SK-N-SH treated with all-trans-retinoic acid at 6 μM for 48 hours (cell line): ENCODE measurements around the gene IFT22.

ENCODE experiments used
- ARNTL ChIP-seq: fragments of 450-650 bp; formaldehyde crosslinking; IDR thresholded peaks from 2 replicates; pipeline ENCODE4 v1.5.0; 2020; ENCODE audit warnings: low read depth, mild to moderate bottlenecking, moderate library complexity, borderline replicate concordance
- OSR1 ChIP-seq: fragments of 250-450 bp; sonication (Bioruptor Pico); IDR thresholded peaks from 2 replicates; pipeline ENCODE4 v1.8.0; 2022; ENCODE audit warnings: moderate library complexity, mild to moderate bottlenecking, inconsistent platforms
- PPARA ChIP-seq: fragments of 250-450 bp; sonication (Bioruptor Pico); IDR thresholded peaks from 2 replicates; pipeline ENCODE4 v1.5.0; 2020; ENCODE audit warnings: mild to moderate bottlenecking, borderline replicate concordance
- ZC3H10 ChIP-seq: fragments of 250-450 bp; sonication (Bioruptor Pico); IDR thresholded peaks from 2 replicates; pipeline ENCODE4 v1.5.1; 2021; ENCODE audit warnings: mild to moderate bottlenecking, moderate library complexity
- TF ChIP-seq, protein P1 (sequence below): fragments of 250-450 bp; sonication (Bioruptor Pico); IDR thresholded peaks from 2 replicates; pipeline ENCODE4 v1.8.0; 2021; ENCODE audit warnings: low read depth, mild to moderate bottlenecking, moderate library complexity, borderline replicate concordance

DNA sequence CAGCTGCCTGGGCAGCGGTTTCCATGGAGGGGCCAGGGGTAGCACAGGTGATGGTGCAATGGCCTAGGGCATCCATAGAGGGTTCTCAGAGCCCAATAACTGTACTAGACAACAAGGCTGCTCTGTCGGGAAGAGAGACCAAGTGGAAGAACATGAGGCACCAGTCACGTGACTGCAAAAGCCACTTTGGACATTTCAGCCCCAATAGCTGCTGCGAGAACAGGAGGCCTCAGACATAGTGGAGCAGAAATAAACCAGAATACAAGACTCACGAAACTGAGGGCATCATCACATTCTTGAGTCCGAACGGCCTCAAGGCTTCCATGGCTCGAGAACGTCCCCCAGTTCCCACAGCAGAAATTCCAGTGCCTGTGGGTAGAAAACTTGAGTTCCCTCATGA is 44.5 kb downstream of the IFT22 start:
- TF ChIP-seq ARNTL (CRISPR knock-in tag) (no peak), ZC3H10 (CRISPR knock-in tag) (no peak), OSR1 (CRISPR knock-in tag) (no peak), PPARA (CRISPR knock-in tag) (no peak)
- TF ChIP-seq, protein P1, sequence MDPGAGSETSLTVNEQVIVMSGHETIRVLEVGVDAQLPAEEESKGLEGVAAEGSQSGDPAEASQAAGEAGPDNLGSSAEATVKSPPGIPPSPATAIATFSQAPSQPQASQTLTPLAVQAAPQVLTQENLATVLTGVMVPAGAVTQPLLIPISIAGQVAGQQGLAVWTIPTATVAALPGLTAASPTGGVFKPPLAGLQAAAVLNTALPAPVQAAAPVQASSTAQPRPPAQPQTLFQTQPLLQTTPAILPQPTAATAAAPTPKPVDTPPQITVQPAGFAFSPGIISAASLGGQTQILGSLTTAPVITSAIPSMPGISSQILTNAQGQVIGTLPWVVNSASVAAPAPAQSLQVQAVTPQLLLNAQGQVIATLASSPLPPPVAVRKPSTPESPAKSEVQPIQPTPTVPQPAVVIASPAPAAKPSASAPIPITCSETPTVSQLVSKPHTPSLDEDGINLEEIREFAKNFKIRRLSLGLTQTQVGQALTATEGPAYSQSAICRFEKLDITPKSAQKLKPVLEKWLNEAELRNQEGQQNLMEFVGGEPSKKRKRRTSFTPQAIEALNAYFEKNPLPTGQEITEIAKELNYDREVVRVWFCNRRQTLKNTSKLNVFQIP (CRISPR knock-in tag), result no peak
